Chondrocyte (in vitro differentiated cells): Measurements from ENCODE around the gene DPH7. TPM values are rescaled to one million over a fixed set of nuclear protein-coding genes. Genes with fewer than 3 reads are reported as not detected.

Experiments
- DNase-seq: peaks from one replicate; pipeline ENCODE4 v3.0.0; 2021; ENCODE audit warnings: mixed read lengths, low spot score
- H3K27ac Mint-ChIP-seq: one replicate; pipeline ENCODE4 v1.8.0; 2021; ENCODE audit warnings: mild to moderate bottlenecking, moderate library complexity, mixed read lengths; ENCODE audit not compliant: unreplicated experiment
- H3K27me3 Mint-ChIP-seq: 2 replicates; pipeline ENCODE4 v1.8.0; 2021; ENCODE audit warnings: low read depth, mixed read lengths
- H3K36me3 Mint-ChIP-seq: 2 replicates; pipeline ENCODE4 v1.8.0; 2021; ENCODE audit warnings: low read depth, mixed read lengths
- H3K4me1 Mint-ChIP-seq: 2 replicates; pipeline ENCODE4 v1.8.0; 2021; ENCODE audit warnings: low read depth, mild to moderate bottlenecking, mixed read lengths
- H3K4me3 Mint-ChIP-seq: one replicate; pipeline ENCODE4 v1.8.0; 2021; ENCODE audit warnings: mild to moderate bottlenecking, moderate library complexity, mixed read lengths; ENCODE audit not compliant: unreplicated experiment
- H3K9me3 Mint-ChIP-seq: 2 replicates; pipeline ENCODE4 v1.8.0; 2021; ENCODE audit warnings: low read depth, mixed read lengths
- total RNA-seq: library from RNA; stranded (reverse); gene quantifications from 3 replicates; pipeline ENCODE4 v1.2.1, GENCODE V29; 2021
- TF ChIP-seq, protein P1 (sequence below): fragments of 200-600 bp; sonication (generic); IDR thresholded peaks from 2 replicates; pipeline ENCODE4 v1.5.0; 2021; ENCODE audit warnings: antibody characterized with exemption, mild to moderate bottlenecking, moderate library complexity

DPH7 gene
- total RNA-seq, 1 donor from 2014 or later = 27.9 TPM

DNA sequence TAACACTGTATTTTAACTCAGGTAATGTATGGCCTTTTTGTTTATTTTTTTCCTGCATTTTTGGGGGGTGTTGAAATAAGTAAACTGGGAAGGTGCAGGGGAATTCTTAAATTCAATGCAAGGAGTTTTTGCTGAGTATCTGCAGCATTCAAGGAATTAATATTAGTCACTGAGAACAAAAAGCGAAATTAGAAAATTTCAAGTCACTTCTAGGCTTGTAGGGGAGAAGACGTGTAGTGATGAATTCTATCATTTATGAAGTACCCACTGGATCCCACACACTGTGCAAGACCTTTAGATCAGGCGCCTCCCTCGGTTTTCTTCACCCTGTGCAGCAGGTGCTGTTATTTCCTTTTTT lies 41.3 kb upstream of the DPH7 start:
- TF ChIP-seq, protein P1, sequence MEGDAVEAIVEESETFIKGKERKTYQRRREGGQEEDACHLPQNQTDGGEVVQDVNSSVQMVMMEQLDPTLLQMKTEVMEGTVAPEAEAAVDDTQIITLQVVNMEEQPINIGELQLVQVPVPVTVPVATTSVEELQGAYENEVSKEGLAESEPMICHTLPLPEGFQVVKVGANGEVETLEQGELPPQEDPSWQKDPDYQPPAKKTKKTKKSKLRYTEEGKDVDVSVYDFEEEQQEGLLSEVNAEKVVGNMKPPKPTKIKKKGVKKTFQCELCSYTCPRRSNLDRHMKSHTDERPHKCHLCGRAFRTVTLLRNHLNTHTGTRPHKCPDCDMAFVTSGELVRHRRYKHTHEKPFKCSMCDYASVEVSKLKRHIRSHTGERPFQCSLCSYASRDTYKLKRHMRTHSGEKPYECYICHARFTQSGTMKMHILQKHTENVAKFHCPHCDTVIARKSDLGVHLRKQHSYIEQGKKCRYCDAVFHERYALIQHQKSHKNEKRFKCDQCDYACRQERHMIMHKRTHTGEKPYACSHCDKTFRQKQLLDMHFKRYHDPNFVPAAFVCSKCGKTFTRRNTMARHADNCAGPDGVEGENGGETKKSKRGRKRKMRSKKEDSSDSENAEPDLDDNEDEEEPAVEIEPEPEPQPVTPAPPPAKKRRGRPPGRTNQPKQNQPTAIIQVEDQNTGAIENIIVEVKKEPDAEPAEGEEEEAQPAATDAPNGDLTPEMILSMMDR = no peak
- Mint-ChIP-seq H3K9me3 (no peaks in the 10 kb centered on the region), H3K27me3 (no peaks in the 10 kb centered on the region), H3K36me3 (peaks cover 2% of the 10 kb centered on the region), H3K4me3 (peak overlapping the region; percentile 91), H3K4me1 (peaks cover 39% of the 10 kb centered on the region), H3K27ac (peak overlapping the region; percentile 95)
- DNase-seq = no peak

DNA sequence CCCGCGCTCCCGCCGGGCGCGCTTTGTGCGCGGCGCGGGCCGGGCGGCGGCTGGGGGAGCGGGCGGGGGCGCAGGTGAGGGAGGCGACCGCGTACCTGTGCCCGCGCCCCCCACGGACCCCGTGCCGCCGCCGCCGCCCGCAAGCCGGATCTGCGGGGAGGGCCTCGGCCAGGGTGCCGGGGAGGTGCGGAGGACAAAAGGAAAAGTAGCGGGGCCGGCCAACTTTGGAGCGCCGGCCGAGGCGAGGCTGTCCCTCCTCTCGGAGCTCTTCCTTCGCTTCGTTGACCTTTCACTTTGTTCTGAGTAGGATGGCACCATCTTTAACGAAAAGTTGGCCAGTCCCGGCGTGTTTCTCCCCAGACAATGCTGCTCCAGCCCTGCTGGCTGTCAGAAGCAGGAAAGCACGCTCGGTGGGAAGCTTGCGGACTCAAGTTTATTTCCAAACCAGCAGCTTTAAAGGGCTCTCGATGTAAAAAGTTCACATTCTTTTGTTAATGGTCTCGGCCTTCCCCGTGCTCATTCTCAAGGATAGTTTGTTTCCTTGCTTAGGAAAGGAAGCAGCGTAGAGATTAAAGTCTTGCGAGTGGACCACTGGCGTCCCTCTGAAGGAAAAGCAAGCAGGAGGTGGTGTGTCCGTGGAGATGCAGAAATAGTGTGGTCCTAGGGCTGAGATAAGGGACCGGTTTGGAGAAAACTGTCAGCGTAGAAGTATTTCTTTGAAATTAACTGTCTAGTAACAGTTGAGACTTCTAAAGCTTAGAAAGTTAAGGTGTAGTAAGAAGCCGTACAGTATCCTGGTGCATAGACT lies 40.7 kb upstream of the DPH7 start:
- no peaks in the 10 kb centered on the region for H3K9me3 Mint-ChIP-seq
- H3K27ac Mint-ChIP-seq = peak overlapping the region; percentile 95
- TF ChIP-seq, protein P1 = peak; percentile 24
- DNase-seq = no peak
- H3K4me1 Mint-ChIP-seq = peaks cover 39% of the 10 kb centered on the region
- peak overlapping the region; percentile 91 for H3K4me3 Mint-ChIP-seq
- no peaks in the 10 kb centered on the region for H3K27me3 Mint-ChIP-seq
- peaks cover 2% of the 10 kb centered on the region for H3K36me3 Mint-ChIP-seq

DNA sequence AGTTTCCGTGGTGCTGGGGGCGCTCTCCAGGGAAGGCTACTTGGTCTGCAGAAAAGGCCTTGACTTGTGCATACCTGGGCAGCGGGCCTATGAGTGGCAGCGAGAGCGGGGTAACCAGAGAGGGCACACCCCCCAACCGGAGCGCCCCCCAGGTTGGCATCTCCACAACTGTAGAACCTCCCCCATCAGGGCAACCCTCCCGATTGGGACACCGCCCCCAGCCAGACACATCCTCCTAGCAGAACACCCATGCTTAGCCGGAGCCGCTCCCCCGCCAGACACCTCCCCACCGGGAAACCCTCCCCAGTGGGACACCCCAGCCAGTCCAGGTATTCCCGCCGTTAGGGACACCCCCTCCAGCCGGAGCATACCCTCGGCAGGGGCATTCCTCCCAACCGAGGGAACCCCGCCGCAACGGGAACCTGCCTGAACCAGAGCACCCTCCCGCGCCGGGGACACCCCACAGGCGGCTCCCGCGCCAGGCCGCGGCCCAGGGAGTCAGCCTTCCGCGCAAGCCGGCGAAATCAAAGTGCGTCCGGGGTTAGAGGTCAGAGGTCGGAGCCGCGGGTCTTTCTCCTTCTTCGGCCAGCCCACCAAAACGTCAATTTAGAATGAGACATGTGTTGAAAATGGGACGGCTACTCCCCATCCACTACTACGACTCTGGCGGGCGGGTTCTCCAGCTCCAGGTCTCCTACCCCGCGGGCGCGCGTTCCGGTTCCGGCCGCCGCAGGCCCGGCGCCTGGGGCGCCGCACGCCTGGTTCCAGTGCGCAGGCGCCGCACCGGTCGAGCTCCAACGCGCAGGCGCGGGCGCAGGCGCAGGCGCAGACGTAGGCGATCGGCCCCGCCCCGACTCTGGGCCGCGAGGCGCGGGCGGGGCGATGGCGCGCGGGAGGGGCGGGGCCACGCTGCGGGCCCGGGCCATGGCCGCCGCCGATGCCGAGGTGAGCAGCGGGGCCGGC lies 39.7 kb upstream of the DPH7 start, which contains the start of gene EHMT1:
Gene EHMT1, plus strand, starts transcription at position 901 of the 963 bp plus-strand sequence. Its CDS starts 24 bp downstream, at position 925.
- Mint-ChIP-seq H3K9me3 (no peaks in the 10 kb centered on the region), H3K4me1 (peaks cover 40% of the 10 kb centered on the region), H3K36me3 (peaks cover 2% of the 10 kb centered on the region), H3K4me3 (peak within 1 kb of the TSS; percentile 91), H3K27me3 (no peaks in the 10 kb centered on the region), H3K27ac (peak within 1 kb of the TSS; percentile 95)
- peak; percentile 94 for DNase-seq
- TF ChIP-seq, protein P1 = peak; percentile 41

DNA sequence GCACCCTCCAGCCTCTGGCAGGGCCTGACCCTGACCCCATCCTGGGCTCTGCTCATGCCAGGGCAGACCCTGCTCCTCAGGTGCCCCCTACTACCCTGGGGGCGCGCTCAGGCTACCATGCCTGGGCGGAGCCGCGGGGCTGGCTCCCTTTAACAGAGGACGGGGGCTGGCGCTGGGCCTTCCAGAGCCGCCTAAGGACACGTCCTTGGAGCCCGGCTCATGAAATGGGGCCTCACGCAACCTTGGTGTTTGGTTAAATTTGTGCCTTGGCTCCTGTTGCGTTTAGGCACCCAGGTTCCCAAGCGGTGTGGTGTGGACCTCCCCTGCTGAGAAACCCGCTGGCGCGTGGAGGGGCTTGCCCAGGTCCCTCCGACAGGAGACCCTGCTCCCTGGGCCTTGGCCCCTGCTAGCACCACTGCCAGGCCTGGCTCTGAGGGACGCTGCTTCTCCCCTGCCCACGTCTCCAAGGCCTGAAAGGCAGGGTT lies 36.7 kb upstream of the DPH7 start:
- TF ChIP-seq, protein P1 = no peak
- no peak overlapping the region for H3K4me3 Mint-ChIP-seq
- no peak overlapping the region for H3K27ac Mint-ChIP-seq
- H3K36me3 Mint-ChIP-seq = peaks cover 2% of the 10 kb centered on the region
- H3K9me3 Mint-ChIP-seq = no peaks in the 10 kb centered on the region
- no peaks in the 10 kb centered on the region for H3K27me3 Mint-ChIP-seq
- H3K4me1 Mint-ChIP-seq = peaks cover 45% of the 10 kb centered on the region
- no peak for DNase-seq
